Heart left ventricle (tissue), 16 donors: ENCODE measurements around the gene MCCC2. TPM values are rescaled to one million over a fixed set of nuclear protein-coding genes. Genes with fewer than 3 reads are reported as not detected.
"Not testable (repeated sequence)": the region's sequence is repeated elsewhere in the genome, so short reads cannot be mapped to it uniquely, and the experiment has no call there.

Source experiments
- ATAC-seq, 4 donors: fragments of 200-7000 bp; cut with Tn5 transposase; one replicate each; pipeline ENCODE4 v1.9.1; 2020 to 2022; ENCODE audit warnings: moderate library complexity in 4 of 4, mild to moderate bottlenecking in 3 of 4, moderate number of reproducible peaks in 1 of 4
- DNase-seq, 5 donors: peaks; one replicate each; pipeline ENCODE4 v3.0.0-alpha.2; 2020
- H3K27ac ChIP-seq, 12 donors: fragments of 200-600 bp; sonication (generic) in 4 of 12; one replicate each; pipeline versions ENCODE4 v1.5.0 to v1.8.0; 2016 to 2022; ENCODE audit warnings: mild to moderate bottlenecking in 2 of 12
- H3K27me3 ChIP-seq, 9 donors: fragments of 200-600 bp; sonication (generic) in 2 of 9; one replicate each; pipeline versions ENCODE4 v1.5.1 to v1.8.0; 2016 to 2022; ENCODE audit warnings: mild to moderate bottlenecking in 3 of 9
- H3K36me3 ChIP-seq, 9 donors: fragments of 200-600 bp; sonication (generic) in 2 of 9; one replicate each; pipeline versions ENCODE4 v1.5.0 to v1.8.0; 2018 to 2022; ENCODE audit warnings: mild to moderate bottlenecking in 2 of 9
- H3K4me1 ChIP-seq, 12 donors: fragments of 200-600 bp; sonication (generic) in 4 of 12; one replicate each; pipeline versions ENCODE4 v1.5.0 to v1.8.0; 2016 to 2022; ENCODE audit warnings: mild to moderate bottlenecking in 3 of 12
- H3K4me3 ChIP-seq, 12 donors: fragments of 200-600 bp; sonication (generic) in 4 of 12; one replicate each; pipeline versions ENCODE4 v1.5.0 to v1.8.0; 2017 to 2022; ENCODE audit warnings: mild to moderate bottlenecking in 9 of 12, moderate library complexity in 4 of 12
- H3K9me3 ChIP-seq, 12 donors: fragments of 200-600 bp; sonication (generic) in 4 of 12; one replicate each; pipeline versions ENCODE4 v1.5.0 to v1.8.0; 2016 to 2022; ENCODE audit warnings: mild to moderate bottlenecking in 1 of 12
- POLR2A ChIP-seq, 2 donors: fragments of 450-650 bp; IDR thresholded peaks; one replicate each; pipeline ENCODE4 v1.6.1; 2017; ENCODE audit warnings: antibody characterized with exemption in 2 of 2, mild to moderate bottlenecking in 2 of 2, moderate library complexity in 2 of 2
- WGBS, 4 donors: extraction: QIAGEN DNeasy Blood & Tissue Kit in 2 of 4; methylation state at CpG; one replicate each; pipeline versions ENCODE4 v1.1.5 to v1.1.7; 2013 to 2018; 5-methylcytosine and 5-hydroxymethylcytosine counted together
- intact Hi-C, 10 donors: fragments of 100-400 bp; cut with DNase I; formaldehyde crosslinking; loops; one replicate each; pipeline versions ENCODE4 v1.11.1 to v1.14.2; 2022
- polyA plus RNA-seq, 2 donors: library from polyadenylated mRNA; stranded (reverse); fragments of 200-250 nt; gene quantifications; one replicate each; pipeline ENCODE4 v1.2.3, GENCODE V29; 2013
- total RNA-seq, 9 donors: library from RNA; depleted of rRNA in 2 of 9; stranded (reverse); fragments of >200 nt in 2 of 9; fragmentation: NEBNext Ultra II Directional in 3 of 9; extraction: Animal tissue kit (Norgen Biotek cat#: 25700) in 3 of 9; gene quantifications; one replicate each; pipeline versions ENCODE4 v1.1.0 to v1.2.4, GENCODE V29; 2016 to 2023
- TF ChIP-seq, protein P1 (sequence below), 12 donors: fragments of 200-600 bp; sonication (generic) in 4 of 12; IDR thresholded peaks; one replicate each; pipeline versions ENCODE4 v1.5.0 to v1.8.0; 2018 to 2022; ENCODE audit warnings: antibody characterized with exemption in 12 of 12, mild to moderate bottlenecking in 5 of 12
- donor health status: ischemic (EF 13 %, LVEDD 7.1; RV severe dilation, severe dysfunction).
- donor health status: healthy with polysubstance abuse.
- donor health status: DM: no; HTN: yes; CAD: no.
- donor health status: DM: no; HTN: no; CAD: no.
- donor health status: ischemic (EF 25% LVEDD 6.9; RV normal size, moderate dysfunction).
- donor health status: ischemic (EF 25% LVEDD 5.7; RV mildly dilated, moderate dysfunction).
- donor health status: healthy.
- donor health status: DM: yes; HTN: yes; CAD: no.
- donor health status: ischemic (EF 35%, LVEDD 5.7; RV mildly dilated, moderate dysfunction).
- donor health status: nonischemic (EF 11% LVEDD 7.7; RV severe dilation, severe dysfunction).
- donor health status: DM: yes; HTN: yes; CAD: no.
- donor health status: PGD.
- donor health status: ischemic (EF 29% LVEDD 5.4; RV normal size, mild dysfunction).
- donor health status: nonischemic (EF 23%, LVEDD 6.1; RV moderate dilation, normal function).

The MCCC2 gene
- total and polyA plus RNA-seq, 11 donors, result 74.3 to 153 (median 97.5) TPM

GRCh38 chr5:71640408-71640807 lies 53.3 kb downstream of the MCCC2 start:
- no peak for DNase-seq
- Histone ChIP-seq H3K36me3 (peaks cover 0 to 91% (median 43%) of the 10 kb centered on the region in 9 donors), H3K4me3 (no peak overlapping the region), H3K27me3 (no peaks in the 10 kb centered on the region), H3K4me1 (no peaks in the 10 kb centered on the region), H3K9me3 (no peaks in the 10 kb centered on the region), H3K27ac (no peak overlapping the region)
- ATAC-seq, result no peak
- WGBS, 4 donors, result 90 to 93% (median 93%) methylated on average over 3 of the region's 3 CpGs
- intact Hi-C loops, result no loop called here
- no peak for TF ChIP-seq POLR2A (IDR thresholded peaks at IDR 0.05)
- TF ChIP-seq, protein P1, sequence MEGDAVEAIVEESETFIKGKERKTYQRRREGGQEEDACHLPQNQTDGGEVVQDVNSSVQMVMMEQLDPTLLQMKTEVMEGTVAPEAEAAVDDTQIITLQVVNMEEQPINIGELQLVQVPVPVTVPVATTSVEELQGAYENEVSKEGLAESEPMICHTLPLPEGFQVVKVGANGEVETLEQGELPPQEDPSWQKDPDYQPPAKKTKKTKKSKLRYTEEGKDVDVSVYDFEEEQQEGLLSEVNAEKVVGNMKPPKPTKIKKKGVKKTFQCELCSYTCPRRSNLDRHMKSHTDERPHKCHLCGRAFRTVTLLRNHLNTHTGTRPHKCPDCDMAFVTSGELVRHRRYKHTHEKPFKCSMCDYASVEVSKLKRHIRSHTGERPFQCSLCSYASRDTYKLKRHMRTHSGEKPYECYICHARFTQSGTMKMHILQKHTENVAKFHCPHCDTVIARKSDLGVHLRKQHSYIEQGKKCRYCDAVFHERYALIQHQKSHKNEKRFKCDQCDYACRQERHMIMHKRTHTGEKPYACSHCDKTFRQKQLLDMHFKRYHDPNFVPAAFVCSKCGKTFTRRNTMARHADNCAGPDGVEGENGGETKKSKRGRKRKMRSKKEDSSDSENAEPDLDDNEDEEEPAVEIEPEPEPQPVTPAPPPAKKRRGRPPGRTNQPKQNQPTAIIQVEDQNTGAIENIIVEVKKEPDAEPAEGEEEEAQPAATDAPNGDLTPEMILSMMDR (IDR thresholded peaks at IDR 0.05), result no peak

DNA sequence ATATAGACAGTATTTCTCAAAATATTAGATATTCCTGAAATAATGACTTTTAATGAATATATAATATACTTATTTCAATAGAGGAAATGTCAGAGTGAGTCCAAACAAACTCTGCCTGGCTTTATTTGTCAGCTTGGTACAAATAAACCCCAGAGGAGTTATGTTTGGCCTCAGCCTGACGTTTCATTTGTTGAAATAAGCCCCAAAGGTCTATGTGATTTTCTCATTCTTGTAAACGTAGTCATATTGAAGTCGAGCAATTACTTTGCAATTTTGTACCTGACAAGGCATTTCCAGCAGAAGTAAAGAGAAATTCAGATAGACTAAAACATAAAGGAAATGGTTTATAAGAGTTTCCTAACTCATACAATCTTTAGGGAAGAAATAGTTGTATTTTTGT lies 57.9 kb downstream of the MCCC2 start:
- Histone ChIP-seq H3K4me3 (no peak overlapping the region), H3K27me3 (no peaks in the 10 kb centered on the region), H3K27ac (no peak overlapping the region), H3K9me3 (no peaks in the 10 kb centered on the region), H3K36me3 (peaks cover 0 to 94% (median 51%) of the 10 kb centered on the region in 9 donors), H3K4me1 (no peaks in the 10 kb centered on the region)
- no peak for DNase-seq
- no peak for TF ChIP-seq POLR2A (IDR thresholded peaks at IDR 0.05)
- TF ChIP-seq, protein P1 (IDR thresholded peaks at IDR 0.05), result no peak
- intact Hi-C loops, result no loop called here
- no peak for ATAC-seq
- WGBS, 4 donors, result 48 to 79% (median 71%) methylated on average over 3 of the region's 3 CpGs

DNA sequence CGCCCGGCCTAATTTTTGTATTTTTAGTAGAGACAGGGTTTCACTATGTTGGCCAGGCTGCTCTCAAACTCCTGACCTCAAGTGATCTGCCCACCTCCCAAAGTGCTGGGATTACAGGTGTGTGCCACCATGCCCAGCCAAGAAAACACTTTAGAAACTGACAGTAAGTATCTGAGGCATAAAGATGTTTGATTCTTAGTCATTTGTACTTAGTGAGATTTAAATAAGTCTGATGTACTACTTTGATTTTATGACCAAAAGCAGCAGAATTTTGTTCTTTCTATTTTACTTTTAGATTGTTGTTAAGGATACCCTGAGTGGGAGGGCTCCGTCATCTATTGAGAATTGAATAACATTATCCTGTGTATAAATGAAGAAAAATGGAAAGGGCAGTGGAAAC lies 63.8 kb downstream of the MCCC2 start:
- intact Hi-C loops, result loop anchor here in 1 of 10 donors (10.0 kb wide), 1 partner anchor 94 kb away; no protein-coding TSS in a partner anchor
- not testable (repeated sequence) for ATAC-seq, H3K9me3 ChIP-seq, H3K27ac ChIP-seq, H3K27me3 ChIP-seq, H3K4me1 ChIP-seq, H3K4me3 ChIP-seq, DNase-seq
- H3K36me3 ChIP-seq, result peaks cover 0 to 99% (median 84%) of the 10 kb centered on the region in 9 donors
- 96 to 99% (median 97%) methylated on average over 3 of the region's 3 CpGs for WGBS, 4 donors

DNA sequence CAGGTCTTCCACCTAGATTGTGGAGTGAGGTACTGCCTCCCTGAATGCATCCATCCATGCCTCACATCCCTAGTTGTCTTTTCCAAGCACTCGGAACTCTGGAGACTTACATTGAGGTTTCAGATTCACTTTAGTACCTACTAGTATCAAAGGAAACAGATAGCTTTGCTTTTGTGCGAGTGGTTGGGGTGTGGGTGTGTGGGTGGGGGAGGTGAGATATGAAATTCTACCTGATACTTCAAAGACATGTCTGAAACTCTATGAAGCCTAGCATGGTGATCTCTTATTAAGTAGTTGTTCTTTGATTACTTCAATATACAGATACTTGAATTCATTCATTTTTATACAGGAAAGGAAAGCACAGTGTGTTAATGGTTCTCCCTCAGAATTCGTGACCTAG lies 64.4 kb downstream of the MCCC2 start:
- WGBS, 4 donors, result 93 to 94% (median 93%) methylated on average over 3 of the region's 3 CpGs
- TF ChIP-seq POLR2A (IDR thresholded peaks at IDR 0.05), result no peak
- TF ChIP-seq, protein P1 (IDR thresholded peaks at IDR 0.05), result no peak
- peaks cover 0 to 99% (median 82%) of the 10 kb centered on the region in 9 donors for H3K36me3 ChIP-seq

GRCh38 chr5:71652349-71652748 lies 65.2 kb downstream of the MCCC2 start:
- Histone ChIP-seq H3K27ac (peak overlapping the region in 2 of 12 donors; percentile 33 to 53), H3K4me1 (peaks cover 0 to 6% (median 0%) of the 10 kb centered on the region in 12 donors), H3K9me3 (no peaks in the 10 kb centered on the region), H3K27me3 (no peaks in the 10 kb centered on the region), H3K4me3 (no peak overlapping the region), H3K36me3 (peaks cover 0 to 99% (median 83%) of the 10 kb centered on the region in 9 donors)
- DNase-seq (no peak), ATAC-seq (no peak)
- TF ChIP-seq POLR2A (IDR thresholded peaks at IDR 0.05), result no peak
- intact Hi-C loops, result loop anchor here in 1 of 10 donors (10.0 kb wide), 1 partner anchor 92 kb away; no protein-coding TSS in a partner anchor
- WGBS, 4 donors, result 64 to 96% (median 65%) methylated on average over 3 of the region's 3 CpGs

More for the DNA sequence above, 64.4 kb downstream of the MCCC2 start:
- Histone ChIP-seq H3K4me3 (no peak overlapping the region), H3K27ac (no peak overlapping the region), H3K4me1 (peaks cover 0 to 6% (median 0%) of the 10 kb centered on the region in 12 donors), H3K9me3 (no peaks in the 10 kb centered on the region), H3K27me3 (no peaks in the 10 kb centered on the region)
- intact Hi-C loops, result loop anchor here in 1 of 10 donors (10.0 kb wide), 1 partner anchor 93 kb away; no protein-coding TSS in a partner anchor
- no peak for ATAC-seq
- no peak for DNase-seq
